ENCODE results near the gene PID1.

PID1 gene

DNA sequence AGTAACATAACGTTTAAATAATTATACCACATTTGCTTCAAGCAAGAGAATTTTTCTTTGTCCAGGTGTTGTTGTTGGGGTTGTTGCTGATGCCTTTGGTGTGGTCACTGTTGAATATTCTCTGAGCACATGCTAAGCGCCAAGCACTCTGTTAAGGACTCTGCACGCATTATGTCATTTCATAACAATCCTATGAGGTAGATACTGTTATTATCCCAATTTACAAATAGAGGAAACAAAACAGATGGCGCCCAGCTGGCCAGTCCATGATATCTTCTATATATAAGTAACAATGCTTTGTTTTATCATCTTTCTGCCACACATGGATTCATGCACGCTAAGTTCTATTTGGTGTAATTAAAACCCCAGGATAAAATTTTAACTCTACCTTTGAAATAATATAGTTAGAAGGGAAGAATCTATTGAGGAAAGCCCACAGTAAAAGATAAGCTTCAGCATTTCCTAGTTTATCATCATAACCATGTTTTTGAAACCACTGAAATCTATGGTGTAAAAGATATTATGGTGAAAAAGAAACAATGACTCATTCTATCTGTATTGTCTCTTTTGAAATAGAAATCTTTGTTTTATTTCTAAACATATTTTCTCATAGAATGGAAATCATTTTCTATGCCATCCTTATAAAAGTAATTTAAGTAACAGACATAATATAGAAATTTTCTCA is 199.7 kb downstream of the PID1 start:
- no peak for DNase-seq (ENCODE audit: low read depth)

DNA sequence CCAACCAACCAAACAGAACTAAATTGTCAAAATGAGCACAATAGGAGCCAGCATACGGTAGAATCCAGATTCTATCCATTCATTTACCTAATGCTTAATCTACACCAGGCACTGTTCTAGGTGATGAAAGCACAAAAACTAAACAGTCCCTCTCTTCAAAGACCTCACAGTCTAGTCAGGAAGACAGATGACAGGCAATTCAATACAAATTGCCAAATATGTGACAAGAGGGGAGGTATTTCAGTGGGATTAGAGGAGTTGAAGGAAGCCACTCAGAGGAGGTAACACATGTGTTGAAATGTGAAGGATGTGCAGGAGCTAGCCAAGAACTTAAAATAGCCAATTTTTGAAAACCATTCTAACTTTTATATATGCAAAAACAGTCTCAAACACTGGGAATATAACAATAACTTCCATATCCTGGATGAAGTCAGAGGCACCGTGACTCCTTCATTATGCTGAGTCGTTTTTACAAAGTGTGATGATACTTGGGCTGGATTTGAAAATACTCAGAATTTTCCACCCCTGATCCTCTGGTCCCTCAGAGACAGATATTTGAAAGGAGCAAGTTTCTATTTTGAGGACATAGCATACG is 204.9 kb downstream of the PID1 start:
- DNase-seq (ENCODE audit: low read depth), result no peak

DNA sequence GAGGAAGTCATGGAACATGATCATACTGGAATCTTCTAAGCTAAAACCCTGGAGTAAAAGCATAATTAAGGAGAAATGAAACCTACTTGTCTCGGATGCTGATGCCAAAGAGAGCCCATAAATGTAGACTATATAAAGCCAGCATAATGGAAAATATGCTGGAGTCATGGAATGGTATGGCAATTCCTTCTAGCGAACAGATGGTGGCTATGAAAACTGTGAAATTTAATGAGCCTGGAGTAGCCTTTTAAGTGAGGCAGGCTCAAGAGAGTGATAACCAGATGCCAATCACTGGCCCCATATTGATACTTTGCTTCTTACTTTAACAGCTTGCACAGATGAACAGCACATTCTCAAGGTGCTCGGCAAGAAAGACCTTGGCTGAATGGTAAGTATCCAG is 206.3 kb downstream of the PID1 start:
- no peak for DNase-seq (ENCODE audit: low read depth)

DNA sequence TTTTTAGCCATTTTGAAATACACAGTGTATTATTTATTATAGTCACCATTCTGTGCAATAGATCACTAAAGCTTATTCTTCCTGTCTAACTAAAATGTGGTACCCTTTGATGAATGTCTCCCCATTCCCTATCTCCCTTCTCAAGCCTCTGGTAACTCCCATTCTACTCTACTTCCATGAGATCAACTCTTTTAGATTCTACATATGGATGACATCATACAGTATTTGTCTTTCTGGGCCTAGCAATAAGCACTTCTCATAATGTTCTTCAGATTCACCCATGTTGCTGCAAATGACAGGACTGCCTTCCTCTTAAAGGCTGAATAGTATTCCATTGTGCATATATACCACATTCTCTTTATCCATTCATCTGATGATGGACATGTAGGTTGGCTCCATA is 210.9 kb downstream of the PID1 start:
- no peak for DNase-seq (ENCODE audit: low read depth)

DNA sequence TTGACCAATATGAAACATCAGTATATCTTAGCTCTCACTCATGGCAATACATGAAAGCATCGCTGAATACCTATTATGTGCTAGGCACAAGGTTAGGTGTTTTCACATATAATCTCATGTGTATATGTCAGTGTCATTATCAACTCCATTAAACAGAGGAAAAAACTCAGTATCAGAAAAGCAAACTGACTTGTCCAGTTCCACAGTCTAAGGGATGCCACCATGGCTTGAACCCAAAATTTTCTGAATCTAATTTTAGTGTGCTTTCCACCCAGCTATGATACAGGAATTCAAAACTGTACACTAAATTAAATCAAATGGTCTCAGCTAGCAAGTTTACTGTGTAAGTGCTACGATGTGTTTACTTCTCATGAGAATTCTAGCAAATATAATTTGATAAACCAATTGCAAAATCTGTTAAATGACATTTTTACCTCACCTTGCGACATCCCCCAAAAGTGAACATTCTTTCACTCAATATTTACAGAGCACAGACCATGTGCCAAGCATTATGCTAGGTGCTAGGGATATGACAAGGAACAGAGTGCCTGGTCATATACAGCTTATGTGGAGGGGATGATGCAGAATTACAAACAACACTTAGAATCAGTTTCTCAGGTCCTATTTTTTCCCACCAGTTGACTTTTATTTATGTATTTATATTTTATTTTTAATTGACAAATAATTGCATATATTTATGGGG is 211.6 kb downstream of the PID1 start:
- DNase-seq (ENCODE audit: low read depth), result no peak

DNA sequence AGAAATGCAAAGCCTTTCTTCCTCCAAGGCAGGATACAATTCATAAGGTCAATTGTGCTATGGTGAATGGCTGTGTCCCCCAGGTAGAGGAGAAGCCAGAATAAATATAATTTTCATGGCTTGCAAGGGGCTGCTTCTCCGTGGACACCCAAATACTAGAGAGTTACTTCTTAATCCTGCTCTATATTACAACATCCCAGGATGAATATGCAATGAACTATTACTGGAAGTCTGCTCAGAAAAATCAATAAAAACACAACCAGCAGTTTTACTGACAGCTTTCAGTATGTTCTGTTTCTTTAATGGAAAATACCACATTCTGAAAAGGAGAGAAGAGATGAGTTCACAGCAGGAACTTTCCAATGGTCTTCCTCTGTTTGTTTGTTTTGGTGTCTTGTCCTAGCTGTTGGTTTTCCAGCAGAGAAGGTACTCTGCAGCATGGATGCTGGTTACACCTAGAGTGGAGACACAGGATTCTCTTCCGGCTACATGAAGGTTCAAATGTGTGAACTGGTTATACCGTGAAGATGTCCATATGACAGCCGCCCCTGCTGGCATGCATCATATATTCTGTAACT is 213.0 kb downstream of the PID1 start:
- no peak for DNase-seq (ENCODE audit: low read depth)

DNA sequence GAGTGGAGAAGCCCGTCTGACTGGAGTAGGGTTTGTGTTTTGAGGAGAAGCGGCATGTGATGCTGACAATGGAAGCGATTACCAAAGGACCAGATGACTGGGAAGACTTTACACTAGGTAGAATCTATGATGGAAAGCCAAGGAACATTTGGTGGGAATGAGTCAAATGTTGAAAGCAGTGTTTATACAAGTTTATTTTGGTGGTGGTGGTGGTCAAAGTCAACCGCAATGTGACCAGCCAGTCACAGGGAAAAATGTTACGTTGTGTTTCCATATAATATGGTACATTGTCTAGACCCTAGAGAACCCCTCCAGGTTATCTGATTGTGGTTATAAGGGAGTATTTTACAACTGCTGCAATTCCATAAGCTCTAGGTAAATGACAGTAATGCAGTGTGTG is 216.8 kb downstream of the PID1 start:
- DNase-seq (ENCODE audit: low read depth), result no peak

DNA sequence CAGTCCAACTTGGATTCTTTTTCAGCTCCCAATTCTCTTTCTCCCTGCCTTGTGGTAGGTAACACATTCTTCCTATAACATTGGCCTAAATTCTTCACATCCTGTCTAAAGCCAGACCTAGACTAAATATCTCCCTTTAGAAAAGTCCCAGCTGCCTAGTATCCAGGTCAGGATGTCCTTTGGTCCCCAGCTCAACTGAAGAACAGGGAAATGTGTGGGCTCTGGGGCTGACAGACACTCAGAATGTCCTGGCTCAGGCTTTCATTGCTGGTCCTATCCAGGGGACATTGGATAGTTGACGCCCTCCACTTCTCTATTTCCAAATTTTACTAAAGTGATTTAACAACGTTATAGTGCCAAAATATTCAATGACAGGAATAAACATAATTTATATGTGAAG is 219.3 kb downstream of the PID1 start:
- DNase-seq (ENCODE audit: low read depth), result no peak

DNA sequence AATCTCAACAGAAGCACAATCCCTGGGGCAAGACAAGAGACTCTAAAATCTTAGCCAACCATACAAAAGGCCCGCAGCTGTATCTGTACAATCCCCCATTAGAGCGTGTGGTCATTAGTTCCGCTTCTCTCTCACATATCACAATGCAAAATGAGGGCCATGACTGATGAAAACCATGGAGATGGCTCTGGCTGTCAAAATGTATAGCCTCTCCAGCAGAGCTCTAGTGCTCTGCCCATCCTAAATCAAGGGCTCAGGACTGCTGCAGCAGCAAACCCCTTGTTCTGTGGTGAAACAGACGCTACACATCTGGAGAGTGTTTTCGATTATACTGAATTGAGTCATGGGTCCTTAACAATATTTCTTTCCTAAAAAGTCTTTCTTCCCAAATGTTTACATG is 221.0 kb downstream of the PID1 start:
- DNase-seq (ENCODE audit: low read depth), result no peak

DNA sequence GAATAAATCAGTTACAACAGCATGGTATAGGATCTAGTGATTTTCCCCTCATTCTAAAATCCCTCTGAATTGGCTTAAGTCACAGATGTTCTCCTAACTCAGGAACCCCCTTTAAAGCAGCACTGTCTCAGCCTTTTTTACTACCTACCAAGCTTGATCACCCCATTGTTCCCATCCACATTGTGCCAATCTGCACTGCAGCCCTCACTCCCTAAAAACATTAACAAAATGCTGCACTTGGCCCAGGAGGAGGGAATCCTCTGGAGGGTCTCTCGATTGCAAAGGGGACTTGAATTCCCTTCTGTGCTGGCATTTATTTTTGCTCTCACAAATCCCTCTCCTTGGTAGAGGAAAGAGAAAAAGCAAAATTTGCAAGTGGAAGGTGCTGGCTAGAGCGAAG is 223.0 kb downstream of the PID1 start:
- DNase-seq (ENCODE audit: low read depth), result no peak

DNA sequence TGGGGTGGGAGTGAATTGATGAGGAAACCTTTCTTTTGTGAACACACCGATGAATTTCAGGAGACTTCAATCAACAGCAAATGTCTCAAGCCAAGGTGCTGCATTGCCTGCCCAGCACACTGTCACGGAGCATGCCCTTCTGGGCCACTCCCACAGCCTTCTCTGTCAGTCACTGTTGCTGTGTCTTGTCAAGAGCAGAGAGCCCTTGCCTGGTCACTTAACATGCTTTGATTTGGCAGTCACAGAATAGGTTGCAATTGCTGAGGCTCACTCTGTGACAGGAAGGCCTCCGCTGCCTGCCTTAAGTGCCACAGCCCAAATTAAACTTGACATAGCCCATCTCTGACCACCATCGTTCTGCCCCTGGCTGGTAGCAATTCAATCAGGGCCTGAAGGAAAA is 225.4 kb downstream of the PID1 start:
- DNase-seq (ENCODE audit: low read depth), result no peak

DNA sequence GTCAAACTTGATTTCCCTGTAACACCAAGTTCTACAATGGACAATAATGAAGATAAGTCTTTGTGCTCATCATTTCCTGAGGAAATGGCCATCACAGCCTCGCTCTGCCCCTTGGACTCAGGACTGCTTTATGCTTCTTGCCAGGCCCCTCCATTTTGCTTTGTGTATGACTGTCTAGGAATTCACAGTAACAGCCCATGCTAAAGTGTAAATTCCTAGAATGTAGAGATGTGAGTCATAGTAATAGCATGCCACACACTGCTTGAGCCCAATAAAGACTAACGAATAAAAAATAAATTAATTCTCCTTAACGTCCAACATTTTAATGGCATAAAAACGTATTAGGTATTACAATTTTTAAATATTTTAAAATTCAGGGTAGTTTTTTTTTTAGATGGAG is 226.5 kb downstream of the PID1 start:
- DNase-seq (ENCODE audit: low read depth), result no peak

DNA sequence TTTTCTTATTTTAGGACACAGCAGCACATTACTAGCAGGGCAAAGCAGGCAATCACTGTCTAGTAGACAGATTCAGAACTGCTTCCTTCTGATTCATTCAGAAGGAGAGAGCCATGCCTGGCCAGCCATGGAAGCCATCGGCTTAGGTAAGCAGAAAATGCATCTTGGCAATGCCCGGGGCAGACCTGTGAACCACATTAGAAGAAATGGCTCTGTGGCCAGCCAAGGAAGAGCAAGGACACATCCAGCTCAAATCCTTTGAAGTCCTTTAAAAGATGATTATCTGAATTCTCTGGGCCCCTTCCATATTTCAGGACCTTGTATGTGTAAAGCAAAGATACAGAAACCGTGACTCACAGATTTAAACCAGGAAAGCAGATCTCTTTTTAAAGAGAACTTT is 227.4 kb downstream of the PID1 start:
- no peak for DNase-seq (ENCODE audit: low read depth)

DNA sequence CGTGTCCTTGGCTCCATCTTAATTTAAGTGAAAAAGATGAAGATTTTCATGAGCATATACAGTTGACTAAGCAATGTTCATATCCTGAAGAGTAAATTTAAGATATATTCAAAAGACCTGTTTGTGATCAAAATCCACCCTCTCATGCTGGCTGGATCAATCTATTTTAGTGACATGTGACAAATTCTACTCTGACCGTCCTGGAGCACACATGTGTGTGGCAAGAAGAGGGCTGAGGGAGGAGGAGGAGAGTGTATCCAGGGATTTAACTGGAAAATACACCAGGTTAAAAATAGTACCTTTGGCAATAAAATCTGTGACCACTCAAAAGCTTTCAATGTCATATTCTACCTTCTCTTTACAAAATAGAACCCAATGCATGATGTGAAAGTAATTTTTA is 228.7 kb downstream of the PID1 start:
- no peak for DNase-seq (ENCODE audit: low read depth)

DNA sequence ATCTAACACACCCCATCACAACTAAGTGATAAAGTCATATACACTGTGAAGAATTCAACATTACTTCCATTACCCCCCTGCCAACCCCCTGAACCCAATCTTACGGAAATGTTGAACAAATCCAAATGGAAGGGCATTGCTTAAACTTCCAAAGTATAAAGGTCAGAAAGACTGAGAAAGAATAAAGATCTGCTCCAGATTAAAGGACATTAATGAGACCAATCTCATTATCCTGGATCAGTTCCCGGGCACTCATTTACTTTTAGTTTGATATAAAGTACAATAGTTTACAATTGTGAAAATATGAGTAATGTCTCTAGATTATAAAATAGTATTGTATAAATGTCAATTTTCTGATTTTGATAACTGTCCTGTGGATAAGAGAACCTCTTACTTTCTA is 229.4 kb downstream of the PID1 start:
- DNase-seq (ENCODE audit: low read depth), result no peak

DNA sequence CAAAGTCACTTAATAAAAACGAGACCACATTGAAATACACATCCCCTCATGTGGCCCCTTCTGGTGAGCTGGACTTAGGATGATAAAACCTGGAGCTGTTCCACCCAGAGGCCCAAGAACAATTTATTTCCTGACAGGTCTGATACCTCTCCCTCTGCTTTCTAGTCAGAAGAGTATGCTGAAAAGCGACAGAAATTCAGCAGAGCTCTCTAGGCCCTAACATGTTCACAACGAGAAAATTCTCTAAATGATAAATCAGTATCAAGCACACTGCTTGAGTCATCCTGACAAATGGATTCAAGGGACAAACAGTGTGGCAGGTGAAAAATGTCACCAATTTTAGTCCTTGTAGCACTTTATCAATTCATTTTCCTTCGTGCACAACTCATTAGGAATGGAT is 233.5 kb downstream of the PID1 start:
- DNase-seq (ENCODE audit: low read depth), result no peak

DNA sequence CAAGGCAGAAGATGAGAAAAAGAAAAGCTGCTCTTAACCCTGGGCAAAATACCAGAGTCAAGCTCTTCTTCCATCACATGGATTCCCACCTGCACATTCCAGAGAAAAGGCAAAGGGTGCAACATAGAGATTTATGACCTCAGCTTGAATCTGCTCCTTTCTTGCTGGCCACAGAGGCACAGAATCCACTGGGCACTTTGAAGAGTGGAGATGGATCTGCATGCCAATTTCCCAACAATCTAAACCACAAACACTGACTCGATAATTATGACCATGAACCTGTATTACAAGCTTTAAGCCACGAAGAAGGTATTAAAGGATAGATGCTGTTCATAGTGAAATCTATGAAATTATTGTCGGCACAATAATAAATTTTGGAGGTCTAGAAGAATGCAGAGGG is 237.3 kb downstream of the PID1 start:
- DNase-seq (ENCODE audit: low read depth), result no peak

DNA sequence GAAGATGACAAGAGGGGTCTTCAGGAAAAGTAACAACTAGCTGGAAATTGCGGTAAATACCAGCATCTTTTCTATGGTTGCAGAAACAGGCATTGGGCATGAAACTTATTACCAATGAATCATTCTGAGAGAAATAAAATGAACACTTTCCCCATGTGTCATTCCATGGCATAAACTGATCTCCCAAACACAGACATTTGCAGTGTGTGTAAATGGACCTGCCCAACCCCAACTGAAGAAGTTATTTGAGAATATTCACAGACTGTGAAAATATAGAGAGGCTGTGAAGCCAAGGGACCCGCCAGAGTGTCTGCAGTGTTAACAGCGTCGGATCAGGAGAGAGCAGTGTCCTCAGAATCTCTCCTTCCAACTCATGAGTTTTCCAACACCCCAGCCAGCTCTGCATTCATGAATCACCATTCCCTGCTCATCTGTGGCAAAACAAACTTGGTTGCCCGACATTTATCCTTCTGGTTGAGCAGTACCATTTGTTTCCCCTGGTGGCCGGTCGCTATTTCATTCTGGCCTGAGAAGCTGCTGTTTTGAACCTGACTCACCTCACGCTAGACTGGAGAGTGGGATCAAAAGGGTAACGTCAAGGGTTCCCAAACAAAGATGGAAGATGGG is 238.4 kb downstream of the PID1 start:
- no peak for DNase-seq (ENCODE audit: low read depth)

DNA sequence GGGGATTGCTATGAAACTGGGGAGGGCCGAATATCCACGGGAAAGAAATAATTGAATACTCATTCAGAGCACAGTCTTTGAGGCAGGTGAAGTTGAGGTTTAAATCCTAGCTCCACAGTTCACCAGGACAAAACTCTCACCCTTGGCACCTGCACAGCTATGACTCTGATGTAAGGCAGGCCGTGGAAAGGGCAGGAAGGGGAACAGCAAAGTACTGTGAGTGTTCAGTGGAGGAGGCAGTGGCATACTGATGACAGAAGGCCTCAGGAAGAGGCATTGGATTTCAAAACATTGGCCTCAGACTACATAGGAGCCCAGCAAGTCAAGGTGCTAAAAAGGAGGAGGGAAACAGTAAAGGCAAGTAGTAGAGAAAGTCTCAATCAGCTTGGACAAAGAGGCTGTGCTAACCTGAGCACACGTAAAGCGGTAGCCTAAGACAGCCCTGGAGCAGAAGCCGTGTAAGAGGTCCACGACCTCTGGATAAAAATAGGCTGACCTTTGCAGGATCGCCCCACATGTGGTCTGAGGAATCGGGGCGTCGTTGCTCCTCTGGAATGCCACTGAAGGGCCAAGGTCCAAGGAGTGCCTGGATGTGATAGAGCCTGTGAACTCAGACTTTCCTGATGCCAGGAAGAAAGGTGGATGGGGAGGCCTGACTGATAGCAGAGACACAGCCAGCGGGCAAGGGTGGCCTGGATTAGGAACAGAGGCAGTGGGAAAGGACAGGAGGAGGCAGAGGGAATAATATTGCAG is 243.6 kb downstream of the PID1 start:
- no peak for DNase-seq (ENCODE audit: low read depth)

DNA sequence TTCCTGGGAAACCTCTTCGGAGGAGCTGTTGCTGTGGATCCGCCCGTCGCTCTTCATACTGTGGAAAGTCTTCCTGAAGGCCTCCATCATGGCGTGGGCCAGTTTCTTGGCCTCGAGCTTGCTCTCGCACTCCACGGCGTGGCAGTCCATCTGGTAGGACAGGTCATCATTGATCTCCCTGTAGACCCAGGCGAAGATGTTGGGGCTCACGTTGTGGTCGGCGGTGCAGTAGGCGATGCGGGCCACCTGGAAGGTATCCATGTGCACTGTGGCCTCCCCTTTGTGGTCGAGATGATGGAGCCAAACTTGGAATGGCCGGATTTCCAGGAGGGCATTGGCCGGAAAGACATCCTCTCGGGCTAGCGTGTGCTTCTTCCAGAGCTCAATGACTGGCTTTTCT is 245.4 kb downstream of the PID1 start:
- DNase-seq (ENCODE audit: low read depth), result no peak

DNA sequence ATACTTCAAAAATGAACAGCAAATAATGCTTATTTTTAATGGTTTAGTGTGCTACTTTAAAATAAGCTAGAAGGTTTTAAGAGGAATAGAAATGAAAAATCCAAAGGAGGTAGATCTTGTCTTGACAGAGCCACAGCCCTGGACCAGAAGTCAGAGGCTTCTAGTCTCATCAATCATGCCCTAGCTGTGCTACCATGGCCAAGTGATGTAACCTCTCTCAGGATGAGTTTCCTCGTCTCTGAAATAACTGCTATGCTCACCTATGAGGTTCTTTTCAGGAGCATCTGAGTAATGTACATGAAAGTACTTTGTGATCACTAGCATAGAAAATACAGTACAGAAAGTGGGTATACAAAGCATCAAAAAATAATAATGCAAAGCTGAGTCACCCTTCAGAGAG is 248.4 kb downstream of the PID1 start:
- no peak for DNase-seq (ENCODE audit: low read depth)

DNA sequence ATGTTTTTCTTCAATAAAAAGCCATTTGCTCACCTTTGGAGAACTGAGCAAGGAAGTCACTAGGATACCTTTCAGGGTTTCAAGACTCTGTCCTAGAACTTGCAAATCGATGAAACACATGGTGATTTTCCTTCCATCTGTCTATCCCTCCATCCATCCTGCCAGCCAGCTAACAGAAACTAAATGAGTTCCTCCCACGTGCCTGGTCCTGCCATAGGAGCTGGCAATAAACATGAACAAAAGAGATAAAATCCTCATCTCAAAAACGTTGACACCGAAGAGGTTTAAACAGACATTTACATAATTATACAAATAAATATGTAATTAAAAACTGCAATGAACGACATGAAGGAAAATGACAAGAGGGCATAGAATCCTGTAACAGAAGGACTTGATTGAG is 249.0 kb downstream of the PID1 start:
- no peak for DNase-seq (ENCODE audit: low read depth)
